Mucosa of rectum (tissue), 2 donors: ENCODE results near the gene MAST4.

ENCODE experiments used
- H3K27ac ChIP-seq, 2 donors: one replicate each; pipeline ENCODE4 v1.7.0; 2013; ENCODE audit warnings: inconsistent platforms in 2 of 2, low read depth in 2 of 2, low read length in 2 of 2
- H3K27me3 ChIP-seq, 2 donors: one replicate each; pipeline ENCODE4 v1.7.0; 2013; ENCODE audit warnings: low read length in 2 of 2; ENCODE audit not compliant: control insufficient read depth in 2 of 2, insufficient read depth in 2 of 2
- H3K36me3 ChIP-seq, 2 donors: one replicate each; pipeline ENCODE4 v1.7.0; 2013; ENCODE audit warnings: low read length in 2 of 2; ENCODE audit not compliant: control insufficient read depth in 2 of 2, insufficient read depth in 2 of 2
- H3K4me1 ChIP-seq, 2 donors: one replicate each; pipeline ENCODE4 v1.7.0; 2013; ENCODE audit warnings: low read length in 2 of 2, mild to moderate bottlenecking in 1 of 2; ENCODE audit not compliant: control insufficient read depth in 2 of 2, insufficient read depth in 2 of 2
- H3K4me3 ChIP-seq, 2 donors: one replicate each; pipeline ENCODE4 v1.7.0; 2013; ENCODE audit warnings: low read length in 2 of 2
- H3K9ac ChIP-seq, 2 donors: one replicate each; pipeline ENCODE4 v1.7.0; 2013; ENCODE audit warnings: low read length in 2 of 2, low read depth in 1 of 2, mild to moderate bottlenecking in 1 of 2
- H3K9me3 ChIP-seq, 2 donors: one replicate each; pipeline ENCODE4 v1.7.0; 2013; ENCODE audit warnings: low read length in 2 of 2; ENCODE audit not compliant: control insufficient read depth in 2 of 2
- donor health status: healthy.
- donor health status: Normal muscosa, but diverticular disease.

Gene MAST4

GRCh38 chr5:67187006-67187715, 591.0 kb downstream of the MAST4 start:
- Histone ChIP-seq H3K4me1 (no peaks in the 10 kb centered on the region), H3K27ac (peak overlapping the region in 1 of 2 donors; percentile 26)

GRCh38 chr5:67188274-67189078, 592.3 kb downstream of the MAST4 start:
- Histone ChIP-seq H3K4me1 (peaks cover 2 to 3% of the 10 kb centered on the region in 2 donors), H3K9ac (no peak overlapping the region), H3K27me3 (no peaks in the 10 kb centered on the region), H3K36me3 (no peaks in the 10 kb centered on the region), H3K9me3 (no peaks in the 10 kb centered on the region), H3K4me3 (no peak overlapping the region), H3K27ac (peak overlapping the region; percentile 1 to 18)

More at GRCh38 chr5:67187006-67187715, 591.0 kb downstream of the MAST4 start:
- H3K9ac ChIP-seq, result no peak overlapping the region
- H3K27me3 ChIP-seq, result no peaks in the 10 kb centered on the region
- H3K9me3 ChIP-seq, result no peaks in the 10 kb centered on the region
- no peaks in the 10 kb centered on the region for H3K36me3 ChIP-seq
- H3K4me3 ChIP-seq, result no peak overlapping the region

GRCh38 chr5:67189079-67189354, 592.8 kb downstream of the MAST4 start:
- Histone ChIP-seq H3K9ac (peak overlapping the region in 1 of 2 donors; percentile 26), H3K27me3 (no peaks in the 10 kb centered on the region), H3K36me3 (no peaks in the 10 kb centered on the region), H3K27ac (peak overlapping the region; percentile 1 to 18), H3K9me3 (no peaks in the 10 kb centered on the region), H3K4me3 (no peak overlapping the region), H3K4me1 (peaks cover 5 to 6% of the 10 kb centered on the region in 2 donors)

GRCh38 chr5:67189931-67190330, 593.7 kb downstream of the MAST4 start:
- Histone ChIP-seq H3K9me3 (no peaks in the 10 kb centered on the region), H3K36me3 (no peaks in the 10 kb centered on the region), H3K27me3 (no peaks in the 10 kb centered on the region), H3K27ac (no peak overlapping the region), H3K4me1 (peaks cover 5 to 6% of the 10 kb centered on the region in 2 donors), H3K4me3 (no peak overlapping the region), H3K9ac (no peak overlapping the region)

- Histone ChIP-seq H3K9ac (no peak overlapping the region), H3K27me3 (no peaks in the 10 kb centered on the region), H3K4me3 (no peak overlapping the region), H3K4me1 (peaks cover 5 to 6% of the 10 kb centered on the region in 2 donors), H3K36me3 (no peaks in the 10 kb centered on the region), H3K27ac (no peak overlapping the region), H3K9me3 (no peaks in the 10 kb centered on the region)
Measured at GRCh38 chr5:67190410-67190809, 594.2 kb downstream of the MAST4 start.

- H3K27ac ChIP-seq, result no peak overlapping the region
- H3K4me1 ChIP-seq, result peaks cover 5 to 6% of the 10 kb centered on the region in 2 donors
- H3K36me3 ChIP-seq, result no peaks in the 10 kb centered on the region
- no peak overlapping the region for H3K4me3 ChIP-seq
- no peaks in the 10 kb centered on the region for H3K9me3 ChIP-seq
- H3K9ac ChIP-seq, result no peak overlapping the region
- no peaks in the 10 kb centered on the region for H3K27me3 ChIP-seq
Measured at GRCh38 chr5:67190861-67191260, 594.7 kb downstream of the MAST4 start.

- H3K4me3 ChIP-seq, result peak overlapping the region; percentile 8 to 11
- H3K27ac ChIP-seq, result peak overlapping the region; percentile 45 to 49
Measured at GRCh38 chr5:67192719-67193438, 596.7 kb downstream of the MAST4 start.

GRCh38 chr5:67193439-67193807, 597.2 kb downstream of the MAST4 start:
- Histone ChIP-seq H3K27ac (peak overlapping the region; percentile 45 to 49), H3K27me3 (no peaks in the 10 kb centered on the region)

More at GRCh38 chr5:67192719-67193438, 596.7 kb downstream of the MAST4 start:
- no peaks in the 10 kb centered on the region for H3K36me3 ChIP-seq
- no peaks in the 10 kb centered on the region for H3K27me3 ChIP-seq
- H3K9ac ChIP-seq, result no peak overlapping the region
- H3K4me1 ChIP-seq, result peaks cover 5 to 6% of the 10 kb centered on the region in 2 donors
- H3K9me3 ChIP-seq, result no peaks in the 10 kb centered on the region

GRCh38 chr5:67194166-67194565, 598.0 kb downstream of the MAST4 start:
- Histone ChIP-seq H3K36me3 (no peaks in the 10 kb centered on the region), H3K9ac (no peak overlapping the region), H3K27me3 (no peaks in the 10 kb centered on the region), H3K4me1 (peaks cover 5 to 6% of the 10 kb centered on the region in 2 donors), H3K4me3 (peak overlapping the region in 1 of 2 donors; percentile 48), H3K9me3 (no peaks in the 10 kb centered on the region), H3K27ac (peak overlapping the region; percentile 45 to 49)

More at GRCh38 chr5:67193439-67193807, 597.2 kb downstream of the MAST4 start:
- Histone ChIP-seq H3K4me3 (peak overlapping the region; percentile 8 to 11), H3K36me3 (no peaks in the 10 kb centered on the region), H3K4me1 (peaks cover 5 to 6% of the 10 kb centered on the region in 2 donors), H3K9me3 (no peaks in the 10 kb centered on the region), H3K9ac (no peak overlapping the region)
